Measurements from ENCODE around the gene MN1.

MN1 gene

DNA sequence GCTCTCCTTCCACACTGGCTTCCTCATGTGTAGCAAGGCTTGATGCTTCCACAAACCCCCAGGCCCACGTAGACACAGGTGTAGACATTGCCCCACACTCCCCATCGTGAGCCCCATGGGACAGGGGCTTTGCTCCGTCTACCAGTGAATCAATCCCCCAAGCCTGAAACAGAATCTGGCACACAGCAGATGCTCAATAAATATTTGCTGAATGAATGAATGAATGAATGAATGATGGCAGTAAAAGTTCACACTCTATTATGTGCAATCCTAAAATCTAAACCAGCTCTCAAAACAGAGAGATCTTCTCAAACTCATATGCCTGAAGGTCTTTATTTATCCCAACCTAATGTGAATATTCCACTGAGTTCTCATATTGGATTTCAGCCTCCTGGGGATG is 69.9 kb downstream of the MN1 start:
- no peak for FAIRE-seq

DNA sequence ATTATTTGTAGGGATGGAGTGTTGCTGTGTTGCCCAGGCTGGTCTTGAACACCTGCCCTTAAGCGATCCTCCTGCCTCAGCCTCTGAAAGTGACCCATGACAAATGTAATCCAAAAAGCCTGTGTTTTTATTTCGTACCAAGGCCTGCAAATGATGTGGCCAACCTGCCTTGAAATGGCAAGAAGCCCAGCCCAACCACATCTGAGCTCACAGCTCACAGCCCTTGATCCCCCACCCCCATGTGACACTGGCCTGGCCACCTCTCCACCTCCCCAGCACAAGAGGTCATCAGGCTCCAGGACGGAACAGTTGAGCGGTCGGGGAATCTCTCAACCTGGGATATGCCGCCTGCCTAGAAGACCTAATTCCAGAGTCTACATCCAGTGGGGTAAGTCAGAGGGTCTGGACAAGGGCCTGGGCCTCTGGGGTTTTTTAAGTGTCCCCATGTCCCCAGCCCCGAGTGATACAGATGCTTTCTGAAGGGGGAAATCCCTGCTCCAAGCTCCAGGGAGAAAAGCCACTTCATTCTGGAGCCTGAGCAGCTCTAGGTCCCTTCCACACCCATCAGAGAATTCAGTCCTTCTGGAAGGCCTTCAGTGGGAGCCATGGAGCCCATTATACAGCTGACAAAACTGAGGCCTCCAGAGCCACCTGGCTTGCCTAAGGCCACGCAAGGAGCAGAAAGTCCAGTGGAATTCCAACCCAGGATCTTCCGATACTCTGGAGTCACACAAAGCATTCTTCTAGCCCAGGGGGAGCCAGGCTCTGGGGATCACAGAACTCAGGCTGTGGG is 70.7 kb downstream of the MN1 start:
- FAIRE-seq: no peak

DNA sequence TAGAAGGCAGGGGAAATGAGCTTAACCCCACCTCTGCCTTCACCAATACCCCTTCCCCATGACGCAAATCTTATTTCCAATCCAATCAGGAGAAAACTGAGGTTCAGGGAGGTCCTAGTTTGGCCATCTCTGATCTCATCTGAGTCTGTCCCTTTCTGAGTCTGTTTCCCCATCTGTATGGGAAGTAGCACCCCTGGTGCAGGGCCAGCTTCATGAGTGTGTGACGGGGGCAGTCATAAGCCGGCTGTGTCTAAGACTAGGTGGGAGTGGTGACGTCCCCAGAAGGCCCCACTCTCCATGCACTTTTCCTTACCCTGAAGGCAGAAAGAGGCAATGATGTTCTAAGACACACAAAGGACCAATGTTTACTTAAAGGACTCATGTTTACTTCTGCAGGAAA is 72.3 kb downstream of the MN1 start:
- FAIRE-seq: no peak

DNA sequence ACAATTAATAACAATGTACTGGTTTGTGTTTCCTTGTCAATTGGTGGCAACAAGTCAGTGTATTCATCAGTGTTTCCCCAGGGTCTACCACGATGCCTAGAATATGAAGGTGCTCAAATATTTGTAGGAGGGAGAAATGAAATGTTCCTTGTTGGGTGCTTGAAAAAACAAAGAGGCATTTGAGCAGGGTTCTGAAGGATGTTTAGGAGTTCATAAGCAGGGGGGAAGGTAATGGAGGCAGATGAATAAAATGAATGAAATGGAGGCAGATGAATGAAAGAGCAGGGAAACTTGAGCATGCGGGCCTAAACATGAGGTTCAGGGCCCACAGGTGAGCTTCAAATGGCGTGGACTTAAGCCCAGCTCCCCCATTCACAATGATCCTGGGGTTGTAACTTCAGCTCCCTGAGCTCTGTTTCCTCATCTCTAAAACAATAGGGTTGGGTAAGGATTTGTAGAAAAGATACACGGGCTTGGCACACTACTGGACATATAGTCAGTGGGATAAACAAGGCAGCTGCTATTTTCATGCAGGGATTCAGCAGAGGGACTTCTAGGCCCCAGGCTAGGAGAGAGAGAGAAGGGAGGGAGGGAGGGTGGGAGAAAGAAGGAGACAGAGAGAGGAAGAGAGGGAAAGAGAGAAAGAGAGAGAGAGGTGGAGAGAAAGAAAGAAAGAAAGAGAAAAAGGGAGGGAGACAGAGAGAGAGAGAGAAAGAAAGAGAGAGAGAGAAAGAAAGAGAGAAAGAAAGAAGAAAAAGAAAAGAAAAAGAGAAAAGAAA is 73.7 kb downstream of the MN1 start:
- no peak for FAIRE-seq

DNA sequence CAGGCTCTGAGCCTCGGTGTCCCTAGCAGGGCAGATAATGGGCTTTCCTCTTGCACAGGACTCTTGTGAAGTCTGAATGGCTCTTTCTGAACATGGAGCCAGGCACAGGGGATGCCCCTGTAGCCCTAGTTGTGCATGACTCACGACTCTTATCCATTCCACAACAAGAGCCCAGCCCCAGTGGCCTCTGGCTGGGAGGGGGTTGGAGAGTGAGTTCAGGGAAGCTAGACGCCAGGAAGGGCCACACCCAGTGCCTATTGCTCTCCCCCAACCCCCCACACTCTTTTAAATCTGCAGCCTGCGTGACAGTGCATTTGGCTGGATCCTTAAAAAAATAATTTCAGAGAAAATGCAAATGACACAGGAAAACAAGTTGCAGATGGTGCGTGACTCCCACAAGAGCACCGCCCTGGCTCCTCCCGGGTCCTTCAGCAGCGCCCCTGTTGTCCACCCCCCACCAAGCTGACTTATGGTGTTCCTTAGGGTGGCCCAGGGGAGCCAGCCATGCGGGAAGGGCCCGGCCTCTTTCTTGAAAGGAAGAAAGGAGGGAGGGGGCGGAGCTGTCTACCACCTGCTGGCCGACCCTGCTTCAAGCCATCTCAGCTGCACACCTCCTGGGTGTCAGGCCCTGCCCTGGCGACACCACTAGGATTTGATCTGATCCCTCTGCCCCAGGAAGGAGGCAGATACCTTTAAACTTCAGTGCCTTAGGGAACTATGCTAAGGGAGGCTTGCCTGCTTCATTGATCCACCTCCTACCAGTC is 74.7 kb downstream of the MN1 start:
- FAIRE-seq: no peak

DNA sequence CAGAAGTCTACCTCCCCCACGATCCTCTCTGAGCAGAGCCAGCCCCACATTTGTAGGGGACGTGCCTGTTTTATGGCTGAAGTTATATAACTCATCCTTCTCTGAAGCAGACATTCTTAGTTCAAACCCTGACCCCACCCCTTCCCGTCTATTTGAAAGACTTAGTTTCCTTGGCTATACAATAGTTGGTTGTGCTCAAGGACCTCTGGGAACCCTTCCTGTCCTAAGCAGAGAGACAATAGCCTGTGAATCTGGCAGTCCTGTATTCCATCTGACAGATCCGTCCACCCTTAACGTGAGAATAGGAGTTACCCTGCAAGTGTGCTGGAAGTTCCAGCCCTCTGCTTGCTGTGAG is 75.2 kb downstream of the MN1 start:
- no peak for FAIRE-seq

DNA sequence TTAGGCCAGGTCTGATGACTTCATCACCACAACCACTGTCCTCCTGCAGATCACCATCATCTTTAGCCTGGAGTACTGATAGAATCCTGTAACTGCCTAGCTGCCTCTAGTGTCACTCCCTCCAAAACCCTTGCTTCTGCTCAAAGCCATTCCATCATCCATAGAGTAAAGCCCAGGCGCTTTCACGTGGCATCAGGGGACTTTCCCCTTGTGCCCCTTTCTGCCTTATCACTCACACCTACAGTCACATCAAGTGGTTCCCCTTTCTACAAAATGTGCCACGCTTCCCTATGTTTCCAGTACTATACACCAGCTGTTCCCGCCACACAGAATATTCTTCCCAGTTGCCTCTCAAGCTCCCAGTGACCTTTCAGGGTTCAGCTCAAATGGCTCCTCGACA is 75.9 kb downstream of the MN1 start:
- no peak for FAIRE-seq

DNA sequence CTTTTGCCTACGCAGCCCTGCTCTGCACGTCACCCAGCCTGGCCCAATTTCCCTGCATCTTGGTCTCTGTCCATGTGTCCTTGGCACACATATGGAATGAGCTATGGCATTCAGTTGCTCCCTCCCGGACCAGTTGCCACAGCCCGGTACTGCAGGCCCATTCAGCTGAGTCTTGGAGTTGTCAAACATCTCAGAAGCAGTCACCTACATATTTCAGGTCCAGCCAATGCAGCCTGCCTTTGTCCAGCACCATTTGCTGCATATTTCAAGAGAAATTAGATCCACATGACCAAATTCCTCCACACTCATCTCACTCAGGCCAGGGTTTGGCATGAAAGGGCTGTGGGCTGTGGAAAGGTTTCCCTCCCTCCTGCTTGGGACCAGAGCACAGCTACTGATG is 76.8 kb downstream of the MN1 start:
- FAIRE-seq: no peak

DNA sequence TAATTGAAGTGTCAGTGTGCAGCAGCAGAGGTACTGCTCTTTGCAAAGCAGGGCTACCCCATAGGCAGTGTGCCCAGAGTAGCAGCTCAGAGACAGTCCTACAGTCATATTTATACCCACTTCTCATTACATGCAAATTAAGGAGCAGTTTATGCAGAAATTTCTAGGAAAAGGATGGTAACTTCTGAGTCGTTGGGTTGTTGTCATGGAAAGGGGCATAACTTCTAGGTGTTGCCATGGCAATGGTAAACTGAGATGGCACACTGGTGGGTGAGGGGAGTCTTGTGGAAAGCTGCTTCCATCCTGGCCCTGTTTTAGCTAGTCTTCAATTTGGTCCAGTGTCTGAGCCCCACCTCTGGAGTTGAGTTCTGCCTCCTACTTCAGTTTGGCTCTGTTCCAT is 77.4 kb downstream of the MN1 start:
- no peak for FAIRE-seq

DNA sequence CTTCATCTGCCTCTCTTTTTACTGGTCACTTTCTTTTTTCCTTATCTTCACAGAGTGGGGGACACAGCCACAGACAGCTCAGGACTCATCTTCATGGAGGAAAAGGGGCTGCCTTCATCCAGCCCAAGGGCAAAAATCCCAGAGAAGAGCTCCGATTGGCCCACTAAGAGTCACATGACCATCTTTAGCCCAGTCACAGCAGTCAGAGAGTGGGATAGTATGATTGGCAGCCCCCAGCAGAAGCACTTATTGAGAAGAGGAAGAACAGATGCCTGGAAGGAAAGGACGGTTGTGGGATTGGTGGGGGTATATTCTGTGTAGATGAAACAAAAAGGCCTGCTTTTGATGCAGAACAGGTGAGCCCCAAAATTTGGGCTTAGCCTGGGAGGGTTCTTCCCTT is 77.8 kb downstream of the MN1 start:
- FAIRE-seq: no peak

DNA sequence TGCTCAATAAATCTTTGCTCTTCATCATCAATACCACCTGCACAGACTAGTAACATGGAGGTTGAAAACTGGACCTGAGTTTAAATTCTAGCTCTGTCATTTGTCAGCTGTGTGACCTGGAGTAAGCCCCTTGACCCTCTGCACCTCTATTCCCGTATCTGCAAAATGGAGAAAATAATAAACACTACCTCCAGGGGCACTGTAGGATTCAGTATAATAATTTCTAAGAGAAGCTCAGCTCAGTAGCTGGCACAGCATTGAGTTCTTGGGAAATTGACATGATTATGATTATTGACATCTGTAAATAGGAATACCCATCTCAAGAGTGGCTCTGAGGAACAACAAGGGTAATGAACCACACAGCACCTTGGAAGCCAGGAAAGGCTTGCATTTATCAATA is 78.4 kb downstream of the MN1 start:
- no peak for FAIRE-seq

DNA sequence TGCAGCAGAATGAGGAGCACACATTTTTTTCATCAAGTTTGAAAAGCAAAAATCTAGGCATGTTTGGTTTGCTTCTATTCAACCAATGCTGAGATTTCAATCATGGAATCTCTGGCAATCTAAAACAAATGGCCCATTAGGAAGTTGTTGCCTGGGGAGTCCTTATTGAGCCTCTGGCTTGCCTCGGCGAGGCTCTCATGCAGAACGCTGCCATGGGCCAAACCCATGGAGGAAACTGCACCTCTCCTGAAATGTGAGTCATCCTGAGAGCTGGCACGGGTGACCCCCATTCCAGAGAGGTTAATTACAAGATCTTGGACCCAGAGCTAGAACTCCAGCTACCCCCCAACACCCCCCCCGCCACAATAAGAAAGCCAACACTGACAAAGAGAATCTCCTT is 80.7 kb downstream of the MN1 start:
- no peak for FAIRE-seq

DNA sequence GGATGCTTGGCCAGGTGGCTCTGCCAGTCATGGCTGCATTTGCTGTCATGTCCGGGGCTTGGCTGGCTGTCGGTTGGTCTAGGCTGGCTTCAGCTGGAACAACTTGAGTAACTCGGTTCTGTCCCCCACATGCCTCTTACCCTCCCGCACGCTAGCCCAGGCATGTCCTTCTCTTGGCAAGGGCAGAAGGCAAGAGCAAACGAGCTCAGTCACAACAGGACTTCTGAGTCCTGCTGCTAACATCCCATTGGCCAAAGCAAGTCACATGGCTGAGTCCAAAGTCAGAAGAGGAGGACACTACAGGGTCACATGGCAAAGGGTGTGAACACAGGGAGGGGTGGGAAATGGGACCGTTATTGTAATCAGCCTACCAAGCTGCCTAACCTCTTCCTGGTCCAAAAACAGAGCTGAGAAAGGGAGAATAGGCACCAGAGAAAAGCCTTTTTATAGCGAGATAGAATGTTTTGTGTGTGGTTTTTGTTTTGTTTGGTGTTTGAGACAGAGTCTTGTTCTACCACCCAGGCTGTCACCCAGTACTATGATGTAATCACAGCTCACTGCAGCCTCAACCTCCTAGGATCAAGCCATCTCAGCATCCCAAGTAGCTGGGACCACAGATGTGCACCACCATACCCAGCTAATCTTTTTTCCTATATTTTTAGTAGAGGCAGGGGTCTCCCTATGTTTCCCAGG is 81.9 kb downstream of the MN1 start:
- no peak for FAIRE-seq

DNA sequence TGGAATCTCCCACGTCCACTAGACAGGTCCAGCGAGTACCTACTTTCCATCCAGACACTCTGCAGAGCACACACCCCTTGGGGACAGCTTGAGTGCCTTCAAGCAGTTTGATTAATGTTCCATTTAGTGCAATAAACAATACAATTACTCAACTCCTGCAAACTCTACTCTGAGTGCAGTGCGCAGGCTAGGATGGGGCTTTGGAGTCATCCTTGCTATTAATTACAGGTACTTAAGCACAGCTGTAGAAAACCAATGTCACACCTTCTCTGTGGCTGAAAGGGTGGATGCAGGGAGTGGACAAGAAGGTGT is 82.6 kb downstream of the MN1 start:
- FAIRE-seq: no peak

DNA sequence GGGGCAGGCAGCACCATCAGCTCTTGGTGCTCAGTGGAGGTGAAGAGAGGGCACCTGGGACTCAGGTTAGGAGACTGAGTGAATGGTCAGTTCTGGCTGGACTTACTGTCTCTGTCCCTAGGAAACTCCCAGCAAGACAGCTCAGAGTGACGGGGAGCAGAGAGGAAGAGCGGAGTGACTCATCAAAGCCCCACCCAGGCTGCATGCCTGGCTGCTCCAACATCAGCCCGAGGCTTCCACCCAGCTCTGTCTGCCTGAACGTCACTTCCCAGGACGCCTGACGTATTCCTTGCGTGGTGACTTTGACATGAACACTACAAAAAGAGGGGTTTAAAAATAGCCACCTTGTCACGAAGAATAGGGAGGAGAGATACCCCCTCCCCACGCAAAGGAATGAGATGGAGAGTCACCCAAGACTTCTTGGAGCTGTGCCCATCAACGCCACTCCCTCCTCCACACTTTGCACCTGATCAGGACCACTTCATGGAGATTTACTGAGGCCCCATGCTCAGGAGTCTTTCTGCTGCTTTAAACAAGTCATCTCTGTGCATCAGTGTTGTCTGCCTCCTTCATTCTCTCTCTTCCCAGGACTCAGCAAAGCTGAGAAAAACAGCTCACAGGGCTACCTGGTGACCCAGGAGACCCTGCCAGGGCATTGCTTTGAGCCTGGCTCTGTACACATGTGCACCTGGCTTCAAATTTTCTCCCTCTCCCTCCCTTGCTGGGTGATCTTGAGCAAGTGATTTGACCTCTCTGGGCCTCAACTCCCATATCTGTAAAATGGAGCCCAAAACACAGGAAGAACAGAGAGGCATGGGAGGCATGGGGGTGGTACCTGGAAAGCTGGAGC is 83.1 kb downstream of the MN1 start:
- FAIRE-seq: no peak

DNA sequence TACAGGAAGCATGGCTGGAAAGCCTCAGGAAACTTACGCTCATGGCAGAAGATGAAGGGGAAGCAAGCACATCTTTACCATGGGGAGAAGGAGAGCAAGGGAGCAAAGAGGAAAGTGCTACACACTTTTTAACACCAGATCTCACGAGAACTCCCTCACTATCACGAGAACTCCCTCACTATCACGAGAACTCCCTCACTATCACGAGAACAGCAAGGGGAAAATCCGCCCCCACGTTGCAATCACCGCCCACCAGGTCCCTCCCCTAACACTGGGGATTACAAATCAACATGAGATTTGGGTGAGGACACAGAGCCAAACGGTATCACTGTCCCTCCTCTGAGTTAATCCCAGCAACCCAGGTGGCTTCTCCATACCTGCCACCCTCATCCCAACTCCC is 84.5 kb downstream of the MN1 start:
- FAIRE-seq: no peak

DNA sequence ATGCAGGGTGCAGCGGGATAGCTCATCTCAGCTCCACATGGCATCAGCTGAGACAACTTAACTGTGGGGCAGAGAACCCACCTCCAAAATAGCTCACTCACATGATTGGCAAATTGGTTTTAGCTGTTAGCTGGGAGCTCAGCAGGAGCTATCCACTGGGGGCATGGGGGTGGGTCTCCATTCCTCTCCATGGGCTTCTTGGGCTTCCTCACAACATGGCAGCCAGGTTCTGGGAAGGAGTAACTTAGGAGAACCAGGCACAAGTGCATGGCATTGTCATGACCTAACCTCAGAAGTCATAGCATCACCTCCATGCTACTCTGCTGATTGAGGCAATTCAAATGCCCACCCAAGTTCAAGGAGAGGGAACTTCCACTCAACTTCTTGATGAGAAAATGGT is 85.5 kb downstream of the MN1 start:
- FAIRE-seq: no peak

DNA sequence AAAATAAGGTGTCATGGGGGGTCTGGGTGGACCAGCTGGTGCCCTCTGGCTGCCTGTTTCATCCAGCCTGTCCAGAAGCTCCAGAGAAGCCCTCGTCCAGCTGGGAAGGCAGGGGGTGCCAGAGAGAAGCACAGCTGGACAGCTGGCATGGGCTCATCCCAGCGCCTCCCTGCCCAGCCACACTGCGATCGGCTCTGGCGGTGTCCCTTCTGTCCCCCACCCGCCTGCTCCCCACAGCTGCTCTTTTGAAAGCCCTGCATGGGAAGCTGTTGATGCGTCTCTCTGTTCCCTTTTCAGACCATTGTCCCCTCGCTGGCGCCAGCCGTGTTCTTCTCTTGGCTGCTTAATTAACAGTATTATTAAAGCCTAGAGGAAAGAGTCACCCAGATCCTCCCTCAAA is 86.5 kb downstream of the MN1 start:
- FAIRE-seq: no peak

DNA sequence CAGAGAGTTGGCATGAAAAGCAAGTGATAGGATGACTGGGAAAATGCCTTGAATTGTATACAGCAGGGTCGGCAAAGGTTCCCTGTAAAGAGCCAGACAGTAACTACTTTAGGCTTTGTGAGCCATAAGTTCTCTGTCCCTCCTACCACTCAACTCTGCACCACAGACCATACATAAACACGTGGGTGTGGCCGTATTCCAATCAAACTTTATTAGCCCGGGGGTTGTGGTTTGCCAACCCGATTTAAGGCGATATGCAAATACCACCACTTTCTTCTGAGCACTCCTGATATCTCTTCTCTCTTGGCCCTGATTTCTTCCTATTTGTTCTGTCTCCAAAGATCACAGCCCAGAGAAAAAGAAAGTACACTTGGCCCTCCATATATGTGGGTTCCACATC is 87.5 kb downstream of the MN1 start:
- FAIRE-seq: no peak

DNA sequence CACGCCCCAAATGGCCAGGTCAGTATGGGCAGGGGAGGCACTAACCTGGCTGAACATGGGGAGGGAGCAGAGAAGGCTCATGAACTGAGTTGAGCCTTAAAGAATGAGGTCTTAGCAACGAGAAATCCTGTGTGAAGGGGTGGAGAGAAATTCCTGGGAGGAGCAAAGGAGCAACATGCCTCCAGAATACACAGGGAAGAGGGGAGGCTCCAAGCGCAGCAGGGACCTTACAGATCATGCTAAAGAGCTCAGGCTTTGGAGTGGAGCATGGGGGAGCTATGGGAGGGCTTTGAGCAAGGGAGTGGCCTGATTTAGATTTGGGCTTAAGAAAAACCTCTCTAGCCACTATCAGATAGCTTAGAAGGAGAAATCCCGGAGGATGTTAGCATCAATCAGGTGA is 88.1 kb downstream of the MN1 start:
- FAIRE-seq: no peak

DNA sequence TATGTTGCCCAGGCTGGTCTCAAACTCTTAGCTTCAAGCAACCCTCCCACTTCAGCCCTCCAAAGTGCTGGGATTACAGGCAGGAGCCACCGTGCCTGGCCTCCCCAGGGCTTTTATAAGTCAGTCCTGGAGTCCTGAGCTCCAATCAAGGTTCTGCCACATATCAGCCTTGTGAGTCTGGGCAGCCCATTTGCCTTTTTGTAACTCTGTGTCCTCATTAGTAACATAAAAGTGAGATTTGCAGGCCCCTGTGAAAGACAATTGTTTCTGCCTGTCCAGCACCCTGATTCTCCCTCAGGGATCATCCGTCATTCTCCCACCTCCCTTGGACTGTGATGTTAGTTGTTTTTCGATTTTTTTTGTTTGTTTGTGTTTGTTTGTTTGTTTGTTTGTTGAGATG is 89.8 kb downstream of the MN1 start:
- FAIRE-seq: no peak

DNA sequence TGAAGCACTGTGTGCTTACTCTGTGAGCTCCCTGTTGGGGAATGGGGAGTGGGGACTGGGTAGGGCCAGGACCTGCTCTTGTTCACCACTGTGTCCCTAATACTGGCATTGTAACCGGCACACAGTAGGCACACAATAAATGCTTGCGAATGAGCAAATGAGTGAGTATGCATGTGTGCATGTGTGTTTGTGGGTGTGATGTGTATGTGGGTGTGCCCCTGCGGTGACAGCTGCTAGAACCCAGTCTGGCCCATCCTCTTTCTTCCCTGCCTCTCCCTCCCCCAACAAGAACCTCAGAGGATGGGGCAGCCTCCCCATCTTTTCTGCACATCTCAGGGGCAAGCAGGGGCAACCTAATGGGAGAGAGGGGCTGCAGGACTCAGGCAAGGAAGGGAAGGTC is 90.5 kb downstream of the MN1 start:
- no peak for FAIRE-seq
